NCI-H345 (cell line): ENCODE data around the gene QDPR.

Experiments
- DNase-seq: peaks from one replicate; lab custom pipeline; 2025; lab: John Stamatoyannopoulos, UW

QDPR gene

GRCh38 chr4:17526695-17527477, 15.0 kb upstream of the QDPR start:
- no peak for DNase-seq

- no peak for DNase-seq
Observed at GRCh38 chr4:17523662-17524061, 11.8 kb upstream of the QDPR start.

- DNase-seq = no peak
Observed at GRCh38 chr4:17521595-17521994, 9.7 kb upstream of the QDPR start.

GRCh38 chr4:17517664-17518063, 5.8 kb upstream of the QDPR start:
- DNase-seq = no peak

- no peak for DNase-seq
Observed at GRCh38 chr4:17516980-17517379, 5.1 kb upstream of the QDPR start.

- DNase-seq = no peak
Observed at GRCh38 chr4:17515445-17516407, 3.8 kb upstream of the QDPR start.

GRCh38 chr4:17514865-17515264, 3.0 kb upstream of the QDPR start, which contains the start of gene CLRN2:
TSS of gene CLRN2 (plus strand) at chr4:17515165. CDS start at chr4:17515267, 102 bp downstream.
- DNase-seq = no peak

GRCh38 chr4:17512973-17513665, 1.2 kb upstream of the QDPR start:
- no peak for DNase-seq

- no peak for DNase-seq
Observed at GRCh38 chr4:17511509-17511949, 361 bp downstream of the QDPR start.

GRCh38 chr4:17511051-17511450, 839 bp downstream of the QDPR start:
- DNase-seq = no peak

GRCh38 chr4:17510582-17510981, 1.3 kb downstream of the QDPR start:
- no peak for DNase-seq

- no peak for DNase-seq
Observed at GRCh38 chr4:17504081-17504480, 7.8 kb downstream of the QDPR start.

GRCh38 chr4:17502756-17503155, 9.1 kb downstream of the QDPR start:
- DNase-seq = no peak

- DNase-seq = no peak
Observed at GRCh38 chr4:17500574-17500973, 11.3 kb downstream of the QDPR start.

GRCh38 chr4:17497890-17498523, 13.9 kb downstream of the QDPR start:
- no peak for DNase-seq

GRCh38 chr4:17494258-17495190, 17.4 kb downstream of the QDPR start:
- no peak for DNase-seq

- no peak for DNase-seq
Observed at GRCh38 chr4:17493619-17494018, 18.3 kb downstream of the QDPR start.

- DNase-seq = no peak
Observed at GRCh38 chr4:17492876-17493275, 19.0 kb downstream of the QDPR start.

- DNase-seq = no peak
Observed at GRCh38 chr4:17492058-17492741, 19.7 kb downstream of the QDPR start.

GRCh38 chr4:17491196-17491595, 20.7 kb downstream of the QDPR start:
- no peak for DNase-seq
